SK-N-SH (cell line): ENCODE data around the gene ZFHX3. TPM values are rescaled to one million over a fixed set of nuclear protein-coding genes. Genes with fewer than 3 reads are reported as not detected.

ENCODE experiments used
- CTCF ChIA-PET: fragments of 300-600, 350-600 bp; formaldehyde crosslinking; extraction: SDS; loops from one replicate; lab custom pipeline; 2021; lab: Yijun Ruan, JAX
- POLR2A ChIA-PET: fragments of 350-600 bp; sonication (Branson Sonifier 250); formaldehyde crosslinking; extraction: SDS; loops from one replicate; lab custom pipeline; 2020; ENCODE audit warnings: antibody characterized with exemption, inconsistent platforms; lab: Yijun Ruan, JAX
- DNase-seq: peaks from one replicate; pipeline ENCODE4 v3.0.0; 2012
- H2AFZ ChIP-seq: fragments of 200-600 bp; sonication (generic); 2 replicates; pipeline ENCODE4 v1.8.1; 2016; ENCODE audit warnings: antibody characterized with exemption, mild to moderate bottlenecking, low read depth
- H3F3A ChIP-seq: fragments of 200-600 bp; sonication (generic); replicated peaks from 2 replicates; pipeline ENCODE3; 2016; ENCODE audit warnings: antibody characterized with exemption, mild to moderate bottlenecking; ENCODE audit not compliant: insufficient read depth
- H3K27ac ChIP-seq, 2 experiments: fragments of 200-500 bp in 1 of 2; fragments of 200-600 bp in 1 of 2; sonication (Bioruptor generic) in 1 of 2; sonication (generic), shearing (Covaris generic) in 1 of 2; 2 replicates each; pipeline versions ENCODE4 v1.5.1 to v1.6.1; 2014 to 2016; ENCODE audit warnings: low read depth in 2 of 2, inconsistent platforms in 1 of 2, low read length in 1 of 2, mild to moderate bottlenecking in 1 of 2, mixed read lengths in 1 of 2
- H3K27me3 ChIP-seq: fragments of 200-600 bp; sonication (generic), shearing (Covaris generic); 2 replicates; pipeline ENCODE4 v1.6.1; 2016; ENCODE audit warnings: mixed run types; ENCODE audit not compliant: insufficient read depth
- H3K36me3 ChIP-seq, 2 experiments: fragments of 200-500 bp in 1 of 2; fragments of 200-600 bp in 1 of 2; sonication (Bioruptor generic) in 1 of 2; sonication (generic) in 1 of 2; replicated peaks in 1 of 2; 2 replicates each; pipeline versions ENCODE3 to v1.5.1; 2014 to 2016; ENCODE audit warnings: low read length in 1 of 2, mild to moderate bottlenecking in 1 of 2; ENCODE audit not compliant: insufficient read depth in 2 of 2, control insufficient read depth in 1 of 2
- H3K4me1 ChIP-seq, 2 experiments: fragments of 200-500 bp in 1 of 2; fragments of 200-600 bp in 1 of 2; sonication (Bioruptor generic) in 1 of 2; sonication (generic), shearing (Covaris generic) in 1 of 2; 2 replicates each; pipeline versions ENCODE4 v1.5.1 to v1.6.1; 2014 to 2016; ENCODE audit warnings: low read depth in 1 of 2, low read length in 1 of 2, mixed run types in 1 of 2; ENCODE audit not compliant: insufficient read depth in 2 of 2, control insufficient read depth in 1 of 2
- H3K4me2 ChIP-seq: fragments of 200-600 bp; sonication (generic), shearing (Covaris generic); 2 replicates; pipeline ENCODE4 v1.6.1; 2017; ENCODE audit warnings: mixed run types
- H3K4me3 ChIP-seq, 2 experiments: fragments of 200-500 bp in 1 of 2; fragments of 200-600 bp in 1 of 2; sonication (Bioruptor generic) in 1 of 2; sonication (generic), shearing (Covaris generic) in 1 of 2; 2 replicates each; pipeline versions ENCODE4 v1.5.1 to v1.8.1; 2014 to 2016; ENCODE audit warnings: low read depth in 2 of 2, inconsistent platforms in 1 of 2, low read length in 1 of 2, mild to moderate bottlenecking in 1 of 2, mixed read lengths in 1 of 2, moderate library complexity in 1 of 2
- H3K79me2 ChIP-seq: fragments of 200-600 bp; sonication (generic); 2 replicates; pipeline ENCODE4 v1.8.1; 2017; ENCODE audit warnings: mild to moderate bottlenecking; ENCODE audit not compliant: insufficient read depth
- H3K9ac ChIP-seq: fragments of 200-600 bp; sonication (generic); 2 replicates; pipeline ENCODE4 v1.6.1; 2017; ENCODE audit warnings: mixed run types
- H3K9me2 ChIP-seq: fragments of 200-600 bp; sonication (generic); 2 replicates; pipeline ENCODE4 v1.6.1; 2017; ENCODE audit warnings: mixed run types
- H3K9me3 ChIP-seq: fragments of 200-600 bp; sonication (generic); 2 replicates; pipeline ENCODE4 v1.6.1; 2017; ENCODE audit warnings: mixed run types, mild to moderate bottlenecking, moderate library complexity
- H4K20me1 ChIP-seq: fragments of 200-600 bp; sonication (generic); 2 replicates; pipeline ENCODE4 v1.6.1; 2017; ENCODE audit warnings: mild to moderate bottlenecking, mixed run types; ENCODE audit not compliant: insufficient read depth
- CHD2 ChIP-seq: fragments of 150-350 bp; IDR thresholded peaks from 2 replicates; pipeline ENCODE4 v1.6.1; 2018; ENCODE audit warnings: low read length; ENCODE audit not compliant: partially characterized antibody
- ELF1 ChIP-seq: IDR thresholded peaks from 2 replicates; pipeline ENCODE4 v1.4.0; 2012
- EP300 ChIP-seq, 2 experiments: IDR thresholded peaks; 2 replicates each; pipeline versions ENCODE4 v1.4.0 to v1.6.1; 2012; ENCODE audit warnings: borderline replicate concordance in 1 of 2, low read depth in 1 of 2, low read length in 1 of 2
- EZH2phosphoT487 ChIP-seq: fragments of 200-600 bp; sonication (generic); IDR thresholded peaks from 2 replicates; pipeline ENCODE4 v1.6.1; 2017; ENCODE audit warnings: low read depth, mixed run types, mild to moderate bottlenecking, antibody characterized with exemption, moderate library complexity, borderline replicate concordance
- FOSL2 ChIP-seq: IDR thresholded peaks from 2 replicates; pipeline ENCODE4 v1.4.0; 2012; ENCODE audit warnings: low read depth, mild to moderate bottlenecking, moderate library complexity, borderline replicate concordance
- FOXM1 ChIP-seq: IDR thresholded peaks from 2 replicates; pipeline ENCODE4 v1.4.0; 2012; ENCODE audit warnings: low read depth, mild to moderate bottlenecking
- GABPA ChIP-seq: IDR thresholded peaks from 2 replicates; pipeline ENCODE4 v1.4.0; 2012; ENCODE audit warnings: low read depth, mild to moderate bottlenecking
- JUND ChIP-seq: IDR thresholded peaks from 2 replicates; pipeline ENCODE4 v1.4.0; 2012
- MEF2A ChIP-seq: IDR thresholded peaks from 2 replicates; pipeline ENCODE4 v1.4.0; 2012; ENCODE audit warnings: low read depth, borderline replicate concordance
- NFIC ChIP-seq: IDR thresholded peaks from 2 replicates; pipeline ENCODE4 v1.4.0; 2012; ENCODE audit warnings: borderline replicate concordance
- NRF1 ChIP-seq: IDR thresholded peaks from 2 replicates; pipeline ENCODE4 v1.6.1; 2012; ENCODE audit warnings: low read depth, mild to moderate bottlenecking, low read length
- RAD21 ChIP-seq: IDR thresholded peaks from 2 replicates; pipeline ENCODE4 v1.6.1; 2012; ENCODE audit warnings: mild to moderate bottlenecking, low read length
- RCOR1 ChIP-seq: fragments of 150-350 bp; IDR thresholded peaks from 2 replicates; pipeline ENCODE4 v1.6.1; 2017; ENCODE audit warnings: antibody characterized with exemption, low read length
- RFX5 ChIP-seq: IDR thresholded peaks from 2 replicates; pipeline ENCODE4 v1.6.1; 2012; ENCODE audit warnings: mild to moderate bottlenecking, improper control_type of control experiment, low read length
- SIN3A ChIP-seq: IDR thresholded peaks from 2 replicates; pipeline ENCODE4 v1.6.1; 2012; ENCODE audit warnings: low read depth, mild to moderate bottlenecking, low read length, moderate library complexity, borderline replicate concordance
- TAF1 ChIP-seq: IDR thresholded peaks from 2 replicates; pipeline ENCODE4 v1.6.1; 2012; ENCODE audit warnings: low read depth, mild to moderate bottlenecking, low read length, moderate library complexity, borderline replicate concordance
- TCF12 ChIP-seq: IDR thresholded peaks from 2 replicates; pipeline ENCODE4 v1.4.0; 2012
- YY1 ChIP-seq: IDR thresholded peaks from 2 replicates; pipeline ENCODE4 v1.4.0; 2012; ENCODE audit warnings: low read depth, mild to moderate bottlenecking
- WGBS: methylation state at CpG from one replicate; pipeline ENCODE4 v1.1.6; 2017; ENCODE audit warnings: low lambda C conversion rate; 5-methylcytosine and 5-hydroxymethylcytosine counted together
- polyA plus RNA-seq, 3 experiments: library from polyadenylated mRNA; depleted of rRNA; stranded (reverse); fragments of >200 nt; gene quantifications; 2 replicates each; pipeline ENCODE4 v1.2.3, GENCODE V29; 2012
- TF ChIP-seq, protein P1 (sequence below): IDR thresholded peaks from 2 replicates; pipeline ENCODE4 v1.4.0; 2012; ENCODE audit warnings: low read depth, borderline replicate concordance
- TF ChIP-seq, protein P2 (sequence below): IDR thresholded peaks from 2 replicates; pipeline ENCODE4; 2012

The ZFHX3 gene
- polyA plus RNA-seq, 1 of the 3 experiments (the other 2 are of a cell fraction), result 2.0 TPM

DNA sequence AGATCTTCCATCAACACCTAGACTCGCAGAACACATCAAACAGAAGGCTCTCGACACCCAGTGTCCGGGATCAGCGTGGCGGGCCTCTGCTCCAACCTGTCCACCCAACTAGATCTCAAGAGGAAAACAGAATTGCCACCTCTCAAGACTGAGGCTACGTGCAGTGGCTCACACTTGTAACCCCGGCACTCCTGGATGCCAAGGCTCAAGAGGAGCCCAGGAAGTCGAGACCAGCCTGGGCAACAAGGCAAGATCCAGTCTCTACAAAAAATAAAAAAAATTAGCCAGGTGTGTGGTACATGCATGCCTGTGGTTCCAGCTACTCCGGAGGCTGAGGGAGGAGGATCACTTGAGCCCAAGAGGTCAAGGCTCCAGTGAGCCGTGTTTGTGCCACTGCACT is 132.6 kb downstream of the ZFHX3 start:
- Histone ChIP-seq H3K9me3 (no peaks in the 10 kb centered on the region), H3K9ac (no peak overlapping the region), H3K9me2 (no peaks in the 10 kb centered on the region), H3K27me3 (no peaks in the 10 kb centered on the region), H2AFZ (no peak overlapping the region), H3K27ac (no peak overlapping the region), H3K4me1 (peaks cover 0 to 20% of the 10 kb centered on the region in 2 experiments; a peak in 1 of 4 replicates), H3K36me3 (no peaks in the 10 kb centered on the region), H3K4me3 (no peak overlapping the region), H3F3A (no peaks in the 10 kb centered on the region), H4K20me1 (peaks cover 10% of the 10 kb centered on the region; the same call in 1 of the 2 replicates), H3K79me2 (peaks cover 69% of the 10 kb centered on the region; the same call in 1 of the 2 replicates), H3K4me2 (no peak overlapping the region)
- DNase-seq, result no peak
- CTCF ChIA-PET, result interaction anchor here (1.0 kb wide), 1 partner anchor 82 kb away, joined by 3 read pairs; no protein-coding TSS in a partner anchor
- WGBS, result 99% methylated on average over 10 of the region's 10 CpGs
- TF ChIP-seq TCF12 (no peak), EP300 (IDR thresholded peaks at IDR 0.05; ENCODE audit: borderline replicate concordance in 1 of 2, low read depth in 1 of 2, low read length in 1 of 2) (no peak), FOXM1 (no peak)
- POLR2A ChIA-PET, result no interaction called here

DNA sequence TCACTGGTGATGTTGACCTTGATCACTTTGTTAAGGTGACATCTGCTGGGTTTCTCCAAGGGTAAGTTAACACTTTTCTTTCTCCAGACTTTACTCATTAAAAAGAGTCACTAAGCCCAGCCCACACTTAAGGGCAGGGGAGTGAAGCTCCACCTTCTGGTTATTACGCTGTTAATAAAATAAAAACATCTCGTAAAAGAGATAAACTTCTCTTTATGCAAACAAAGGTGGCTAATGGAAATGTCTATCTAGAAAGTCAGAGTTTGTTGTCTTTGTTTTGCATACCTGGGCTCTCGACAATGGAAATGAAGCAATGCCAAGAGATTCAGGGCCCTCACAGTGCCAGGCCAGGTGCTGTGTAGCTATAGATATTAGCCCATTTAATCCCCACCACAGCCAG is 134.4 kb downstream of the ZFHX3 start:
- Histone ChIP-seq H3K36me3 (no peaks in the 10 kb centered on the region), H3K4me1 (peaks cover 0 to 20% of the 10 kb centered on the region in 2 experiments; a peak in 1 of 4 replicates), H3K27ac (no peak overlapping the region), H3K4me2 (no peak overlapping the region), H3K9me2 (no peaks in the 10 kb centered on the region), H4K20me1 (peaks cover 10% of the 10 kb centered on the region; the same call in 1 of the 2 replicates), H3K79me2 (peaks cover 52% of the 10 kb centered on the region; the same call in 1 of the 2 replicates), H3K4me3 (no peak overlapping the region), H2AFZ (no peak overlapping the region), H3F3A (no peaks in the 10 kb centered on the region), H3K9ac (no peak overlapping the region), H3K9me3 (no peaks in the 10 kb centered on the region), H3K27me3 (no peaks in the 10 kb centered on the region)
- TF ChIP-seq JUND, result no peak
- no peak for TF ChIP-seq NRF1
- POLR2A ChIA-PET, result no interaction called here
- no peak for DNase-seq
- CTCF ChIA-PET, result no interaction called here
- WGBS, result 77% methylated on average over 3 of the region's 3 CpGs

DNA sequence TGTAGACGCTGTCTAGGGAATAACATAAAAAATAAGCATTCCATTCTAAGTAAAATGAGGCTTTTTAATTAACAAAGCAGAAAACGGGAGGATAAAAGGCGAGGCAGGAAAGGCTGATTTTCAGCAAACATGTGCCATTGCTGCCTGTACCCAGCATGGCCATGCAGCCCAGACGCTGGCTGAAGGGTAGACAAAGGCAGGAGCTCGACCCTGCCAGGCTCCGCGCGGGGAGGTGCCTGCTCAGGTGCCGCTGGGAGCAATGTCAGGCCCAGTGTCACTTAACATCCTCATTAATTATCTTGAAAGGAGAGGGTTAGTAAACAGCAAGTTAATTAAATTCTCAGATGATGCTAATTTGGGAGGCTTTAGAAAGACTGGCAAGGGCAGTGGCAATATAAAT is 136.0 kb downstream of the ZFHX3 start:
- WGBS, result 90% methylated on average over 7 of the region's 9 CpGs
- H3K9me3 ChIP-seq, result no peaks in the 10 kb centered on the region
- no peaks in the 10 kb centered on the region for H3K36me3 ChIP-seq
- no peaks in the 10 kb centered on the region for H3F3A ChIP-seq
- H2AFZ ChIP-seq, result no peak overlapping the region
- ChIA-PET CTCF (interaction anchor here (0.8 kb wide), 1 partner anchor 13 kb away, joined by 3 read pairs; no protein-coding TSS in a partner anchor), POLR2A (interaction anchor here (0.7 to 1.0 kb wide), 2 partner anchors 9 to 23 kb away, joined by 3 read pairs; no protein-coding TSS in a partner anchor)
- H4K20me1 ChIP-seq, result peaks cover 10% of the 10 kb centered on the region; the same call in 1 of the 2 replicates
- no peak overlapping the region for H3K4me2 ChIP-seq
- H3K27ac ChIP-seq, result no peak overlapping the region; a peak in 1 of 4 replicates
- H3K4me3 ChIP-seq, result no peak overlapping the region
- no peaks in the 10 kb centered on the region for H3K27me3 ChIP-seq
- H3K79me2 ChIP-seq, result peaks cover 50% of the 10 kb centered on the region
- H3K4me1 ChIP-seq, result peaks cover 0 to 22% of the 10 kb centered on the region in 2 experiments; a peak in 1 of 4 replicates
- no peak overlapping the region for H3K9ac ChIP-seq
- no peaks in the 10 kb centered on the region for H3K9me2 ChIP-seq
- DNase-seq, result no peak
- no peak for TF ChIP-seq CHD2
- no peak for TF ChIP-seq GABPA
- no peak for TF ChIP-seq TAF1
- TF ChIP-seq JUND, result no peak
- TF ChIP-seq, protein P1, sequence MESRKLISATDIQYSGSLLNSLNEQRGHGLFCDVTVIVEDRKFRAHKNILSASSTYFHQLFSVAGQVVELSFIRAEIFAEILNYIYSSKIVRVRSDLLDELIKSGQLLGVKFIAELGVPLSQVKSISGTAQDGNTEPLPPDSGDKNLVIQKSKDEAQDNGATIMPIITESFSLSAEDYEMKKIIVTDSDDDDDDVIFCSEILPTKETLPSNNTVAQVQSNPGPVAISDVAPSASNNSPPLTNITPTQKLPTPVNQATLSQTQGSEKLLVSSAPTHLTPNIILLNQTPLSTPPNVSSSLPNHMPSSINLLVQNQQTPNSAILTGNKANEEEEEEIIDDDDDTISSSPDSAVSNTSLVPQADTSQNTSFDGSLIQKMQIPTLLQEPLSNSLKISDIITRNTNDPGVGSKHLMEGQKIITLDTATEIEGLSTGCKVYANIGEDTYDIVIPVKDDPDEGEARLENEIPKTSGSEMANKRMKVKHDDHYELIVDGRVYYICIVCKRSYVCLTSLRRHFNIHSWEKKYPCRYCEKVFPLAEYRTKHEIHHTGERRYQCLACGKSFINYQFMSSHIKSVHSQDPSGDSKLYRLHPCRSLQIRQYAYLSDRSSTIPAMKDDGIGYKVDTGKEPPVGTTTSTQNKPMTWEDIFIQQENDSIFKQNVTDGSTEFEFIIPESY, result no peak
- TF ChIP-seq RAD21, result no peak
- no peak for TF ChIP-seq YY1
- TF ChIP-seq ELF1, result no peak
- TF ChIP-seq EP300 (IDR thresholded peaks at IDR 0.05; ENCODE audit: borderline replicate concordance in 1 of 2, low read depth in 1 of 2, low read length in 1 of 2), result no peak
- TF ChIP-seq, protein P2, sequence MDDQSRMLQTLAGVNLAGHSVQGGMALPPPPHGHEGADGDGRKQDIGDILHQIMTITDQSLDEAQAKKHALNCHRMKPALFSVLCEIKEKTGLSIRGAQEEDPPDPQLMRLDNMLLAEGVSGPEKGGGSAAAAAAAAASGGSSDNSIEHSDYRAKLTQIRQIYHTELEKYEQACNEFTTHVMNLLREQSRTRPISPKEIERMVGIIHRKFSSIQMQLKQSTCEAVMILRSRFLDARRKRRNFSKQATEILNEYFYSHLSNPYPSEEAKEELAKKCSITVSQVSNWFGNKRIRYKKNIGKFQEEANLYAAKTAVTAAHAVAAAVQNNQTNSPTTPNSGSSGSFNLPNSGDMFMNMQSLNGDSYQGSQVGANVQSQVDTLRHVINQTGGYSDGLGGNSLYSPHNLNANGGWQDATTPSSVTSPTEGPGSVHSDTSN, result no peak
- TF ChIP-seq NFIC, result no peak
- TF ChIP-seq RCOR1, result no peak
- TF ChIP-seq EZH2phosphoT487, result no peak
- TF ChIP-seq FOSL2, result no peak
- TF ChIP-seq SIN3A, result no peak
- no peak for TF ChIP-seq MEF2A
- TF ChIP-seq RFX5, result no peak
